Ovary (tissue), 9 donors: ENCODE results near the gene SUGCT. TPM values are rescaled to one million over a fixed set of nuclear protein-coding genes. Genes with fewer than 3 reads are reported as not detected.

Experiments
- DNase-seq, 5 donors: peaks; one replicate each; pipeline ENCODE4 v3.0.0-alpha.2; 2019 to 2020
- H3K27ac ChIP-seq, 2 donors: fragments of 200-600 bp; one replicate each; pipeline versions ENCODE4 v1.5.1 to v1.8.0; 2019 to 2022
- H3K27me3 ChIP-seq: fragments of 200-600 bp; one replicate; pipeline ENCODE4 v1.8.0; 2022
- H3K36me3 ChIP-seq: fragments of 200-600 bp; sonication (generic); one replicate; pipeline ENCODE4 v1.5.1; 2019
- H3K4me1 ChIP-seq: one replicate; pipeline ENCODE4 v1.8.1; 2013; ENCODE audit warnings: mild to moderate bottlenecking, moderate library complexity; ENCODE audit not compliant: insufficient read depth
- H3K4me3 ChIP-seq: fragments of 200-600 bp; sonication (generic); one replicate; pipeline ENCODE4 v1.5.1; 2017
- H3K9me3 ChIP-seq, 2 donors: fragments of 200-600 bp in 1 of 2; sonication (generic) in 1 of 2; one replicate each; pipeline versions ENCODE4 v1.5.1 to v1.8.1; 2013 to 2019; ENCODE audit warnings: mild to moderate bottlenecking in 1 of 2, moderate library complexity in 1 of 2
- EP300 ChIP-seq: sonication (generic); formaldehyde crosslinking; IDR thresholded peaks from one replicate; pipeline ENCODE4 v1.6.1; 2017; ENCODE audit warnings: antibody characterized with exemption
- POLR2A ChIP-seq: fragments of 450-650 bp; IDR thresholded peaks from one replicate; pipeline ENCODE4 v1.6.1; 2017; ENCODE audit warnings: antibody characterized with exemption, mild to moderate bottlenecking, moderate library complexity
- WGBS, 3 donors: extraction: QIAGEN DNeasy Blood & Tissue Kit in 1 of 3; methylation state at CpG; one replicate each; pipeline versions ENCODE4 v1.1.5 to v1.1.7; 2013 to 2017; 5-methylcytosine and 5-hydroxymethylcytosine counted together
- intact Hi-C, 4 donors: fragments of 100-400 bp; cut with DNase I; formaldehyde crosslinking; loops; one replicate each; pipeline versions ENCODE4 v1.11.0 to v1.15.1; 2022 to 2023
- polyA plus RNA-seq, 2 donors: library from polyadenylated mRNA; stranded (reverse); fragments of 200-250 nt in 1 of 2; fragments of 350-450 nt in 1 of 2; fragmentation: Illumina TruSeq in 1 of 2; extraction: RNeasy Lipid Tissue Mini Kit (QIAGEN cat#74804) in 1 of 2; gene quantifications; one replicate each; pipeline ENCODE4 v1.2.3, GENCODE V29; 2013 to 2014
- total RNA-seq, 7 donors: library from RNA; depleted of rRNA in 2 of 7; stranded (reverse); fragments of >200 nt in 2 of 7; fragmentation: NEBNext Ultra II Directional in 3 of 7; extraction: Animal tissue kit (Norgen Biotek cat#: 25700) in 3 of 7; gene quantifications; one replicate each; pipeline versions ENCODE4 v1.1.0 to v1.2.4, GENCODE V29; 2016 to 2023
- TF ChIP-seq, protein P1 (sequence below), 3 donors: fragments of 450-650 bp in 2 of 3; fragments of 200-600 bp in 1 of 3; IDR thresholded peaks; one replicate each; pipeline versions ENCODE4 v1.5.1 to v1.8.0; 2016 to 2022; ENCODE audit warnings: antibody characterized with exemption in 3 of 3, mild to moderate bottlenecking in 1 of 3
- donor health status: DM: no; HTN: no; CAD: no; lungs with moderate emphysema.
- donor health status: DM: no; HTN: no; CAD: no.
- donor health status: Bipolar disorder and iron deficiency.
- donor health status: DM: yes; HTN: yes; CAD: no.
- donor health status: DM: no; HTN: no; CAD: no.
- donor health status: DM: yes; HTN: yes; CAD: no.

Gene SUGCT
- total and polyA plus RNA-seq, 9 donors, result 3.4 to 9.3 (median 7.8) TPM

DNA sequence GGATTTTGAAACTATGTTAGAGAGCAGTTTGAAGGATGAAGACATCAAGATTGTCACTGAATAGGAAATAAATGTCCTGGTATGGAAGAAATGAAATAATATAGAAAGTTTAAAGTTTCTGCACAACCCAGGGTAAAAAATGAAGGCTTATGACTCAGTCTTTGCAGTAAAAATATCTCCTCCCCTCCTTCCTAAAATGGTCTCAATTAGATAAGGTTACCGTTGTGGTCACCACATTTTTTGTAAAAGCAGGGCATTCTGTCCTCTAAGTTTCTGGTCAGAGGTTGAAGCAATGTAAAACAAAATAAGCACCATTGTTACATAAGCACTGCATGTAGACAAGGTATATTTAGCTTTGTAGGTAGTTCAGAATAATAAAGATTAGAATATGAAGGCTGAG, 403.5 kb downstream of the SUGCT start:
- Histone ChIP-seq H3K27ac (no peak overlapping the region), H3K4me3 (no peak overlapping the region), H3K27me3 (no peaks in the 10 kb centered on the region), H3K36me3 (no peaks in the 10 kb centered on the region), H3K4me1 (no peaks in the 10 kb centered on the region), H3K9me3 (no peaks in the 10 kb centered on the region)
- TF ChIP-seq POLR2A, result no peak
- TF ChIP-seq, protein P1, sequence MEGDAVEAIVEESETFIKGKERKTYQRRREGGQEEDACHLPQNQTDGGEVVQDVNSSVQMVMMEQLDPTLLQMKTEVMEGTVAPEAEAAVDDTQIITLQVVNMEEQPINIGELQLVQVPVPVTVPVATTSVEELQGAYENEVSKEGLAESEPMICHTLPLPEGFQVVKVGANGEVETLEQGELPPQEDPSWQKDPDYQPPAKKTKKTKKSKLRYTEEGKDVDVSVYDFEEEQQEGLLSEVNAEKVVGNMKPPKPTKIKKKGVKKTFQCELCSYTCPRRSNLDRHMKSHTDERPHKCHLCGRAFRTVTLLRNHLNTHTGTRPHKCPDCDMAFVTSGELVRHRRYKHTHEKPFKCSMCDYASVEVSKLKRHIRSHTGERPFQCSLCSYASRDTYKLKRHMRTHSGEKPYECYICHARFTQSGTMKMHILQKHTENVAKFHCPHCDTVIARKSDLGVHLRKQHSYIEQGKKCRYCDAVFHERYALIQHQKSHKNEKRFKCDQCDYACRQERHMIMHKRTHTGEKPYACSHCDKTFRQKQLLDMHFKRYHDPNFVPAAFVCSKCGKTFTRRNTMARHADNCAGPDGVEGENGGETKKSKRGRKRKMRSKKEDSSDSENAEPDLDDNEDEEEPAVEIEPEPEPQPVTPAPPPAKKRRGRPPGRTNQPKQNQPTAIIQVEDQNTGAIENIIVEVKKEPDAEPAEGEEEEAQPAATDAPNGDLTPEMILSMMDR (IDR thresholded peaks at IDR 0.05), result no peak
- no peak for TF ChIP-seq EP300
- DNase-seq, result no peak
- WGBS, 3 donors, result 3 to 22% (median 5%) methylated on average over 1 of the region's 1 CpG
- intact Hi-C loops, result no loop called here

DNA sequence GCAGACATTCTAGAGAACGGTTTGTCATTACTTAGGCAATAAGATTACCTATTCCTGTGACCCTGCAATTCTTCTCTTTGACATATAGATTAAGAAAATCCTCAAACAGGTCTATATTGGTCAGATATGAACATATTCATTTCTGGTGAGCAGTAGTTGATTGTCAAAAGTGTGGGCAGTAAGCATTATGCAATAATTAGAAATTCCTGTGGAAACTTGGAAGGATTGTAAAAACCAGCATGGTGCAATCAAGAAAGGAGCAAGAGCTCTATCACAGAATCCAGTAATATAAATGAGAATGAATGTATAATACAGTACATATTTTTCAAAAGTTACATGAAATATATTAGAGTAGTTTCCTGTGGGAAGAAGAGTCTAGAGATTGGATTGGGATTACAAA, 406.5 kb downstream of the SUGCT start:
- no peak for DNase-seq
- Histone ChIP-seq H3K36me3 (no peaks in the 10 kb centered on the region), H3K27ac (no peak overlapping the region), H3K9me3 (no peaks in the 10 kb centered on the region), H3K4me1 (peaks cover 3% of the 10 kb centered on the region), H3K27me3 (no peaks in the 10 kb centered on the region), H3K4me3 (no peak overlapping the region)
- intact Hi-C loops, result no loop called here
- TF ChIP-seq POLR2A, result no peak
- TF ChIP-seq, protein P1 (IDR thresholded peaks at IDR 0.05), result no peak
- TF ChIP-seq EP300, result no peak
- 90 to 94% (median 94%) methylated on average over 1 of the region's 1 CpG for WGBS, 3 donors

DNA sequence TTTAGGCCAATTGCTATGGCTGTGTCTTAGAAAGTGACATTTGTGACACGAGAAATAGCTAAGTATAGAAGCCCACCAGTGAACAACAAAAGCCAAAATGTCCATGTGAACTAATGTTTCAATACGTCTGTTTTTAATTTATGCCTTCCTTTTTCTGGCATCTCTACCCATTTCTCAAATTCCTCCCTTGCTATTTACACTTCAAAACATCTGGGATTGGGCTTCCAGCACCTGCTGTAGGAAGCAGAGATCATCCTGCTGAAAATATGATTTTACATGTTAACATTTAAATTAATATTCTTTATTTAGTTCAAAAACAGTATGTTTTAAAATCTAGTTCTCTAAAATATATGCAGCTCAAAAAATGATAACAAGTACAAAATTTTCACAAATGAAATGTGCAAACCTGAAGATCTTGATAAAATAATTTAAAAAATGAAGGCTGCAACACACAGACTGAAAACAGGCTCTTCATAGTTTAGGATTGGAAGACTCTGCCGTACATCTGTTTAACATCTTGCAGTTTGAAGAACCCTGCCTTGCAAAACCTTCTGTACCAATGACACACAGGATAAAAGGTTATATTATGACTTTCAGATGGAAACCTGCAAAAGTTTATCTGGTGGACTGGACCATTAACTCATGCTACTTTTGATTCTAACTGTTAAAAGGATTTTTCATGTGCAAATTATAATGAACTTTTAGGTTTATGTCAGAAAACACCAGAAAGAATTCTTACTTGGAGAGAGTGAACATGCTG, 408.4 kb downstream of the SUGCT start:
- Histone ChIP-seq H3K4me3 (no peak overlapping the region), H3K4me1 (peaks cover 3% of the 10 kb centered on the region), H3K27ac (no peak overlapping the region), H3K36me3 (no peaks in the 10 kb centered on the region), H3K9me3 (no peaks in the 10 kb centered on the region), H3K27me3 (no peaks in the 10 kb centered on the region)
- TF ChIP-seq POLR2A, result no peak
- TF ChIP-seq EP300, result no peak
- TF ChIP-seq, protein P1 (IDR thresholded peaks at IDR 0.05), result no peak
- WGBS, 3 donors, result 10 to 25% (median 19%) methylated on average over 3 of the region's 3 CpGs
- no peak for DNase-seq
- intact Hi-C loops, result no loop called here

DNA sequence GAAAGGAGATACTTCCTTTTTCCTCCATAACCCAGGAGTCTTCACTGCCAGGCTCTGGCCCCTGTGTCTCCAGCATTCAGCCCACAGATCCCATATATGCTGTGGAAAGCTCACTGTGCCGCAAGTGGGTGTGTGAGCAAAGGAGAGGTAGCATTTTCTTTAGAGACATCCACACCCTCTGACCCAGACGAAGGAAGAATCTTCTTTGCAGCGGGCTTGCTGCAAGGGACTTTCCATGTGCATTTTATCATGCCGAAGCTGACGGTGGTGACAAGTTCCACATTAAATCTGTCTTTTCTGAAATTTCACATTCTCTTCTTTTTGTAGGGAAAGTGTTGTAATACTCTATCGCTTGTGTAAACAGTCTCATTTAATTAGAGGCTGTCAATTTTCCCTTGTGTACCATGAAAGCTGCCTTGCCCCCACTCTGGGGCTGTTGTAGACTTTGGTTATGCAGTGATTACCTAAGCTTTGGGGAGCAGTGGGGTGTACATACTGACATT, 409.5 kb downstream of the SUGCT start:
- no peak for DNase-seq
- 42 to 79% (median 75%) methylated on average over 6 of the region's 6 CpGs for whole genome bisulfite sequencing, 3 donors
- intact Hi-C loops, result no loop called here
- TF ChIP-seq, protein P1 (IDR thresholded peaks at IDR 0.05), result no peak
- TF ChIP-seq EP300, result no peak
- no peak for TF ChIP-seq POLR2A
- no peaks in the 10 kb centered on the region for H3K9me3 ChIP-seq
- no peak overlapping the region for H3K27ac ChIP-seq
- no peak overlapping the region for H3K4me3 ChIP-seq
- peaks cover 3% of the 10 kb centered on the region for H3K4me1 ChIP-seq
- no peaks in the 10 kb centered on the region for H3K36me3 ChIP-seq
- no peaks in the 10 kb centered on the region for H3K27me3 ChIP-seq
